Measurements from ENCODE around the gene PTPRJ.

The PTPRJ gene

DNA sequence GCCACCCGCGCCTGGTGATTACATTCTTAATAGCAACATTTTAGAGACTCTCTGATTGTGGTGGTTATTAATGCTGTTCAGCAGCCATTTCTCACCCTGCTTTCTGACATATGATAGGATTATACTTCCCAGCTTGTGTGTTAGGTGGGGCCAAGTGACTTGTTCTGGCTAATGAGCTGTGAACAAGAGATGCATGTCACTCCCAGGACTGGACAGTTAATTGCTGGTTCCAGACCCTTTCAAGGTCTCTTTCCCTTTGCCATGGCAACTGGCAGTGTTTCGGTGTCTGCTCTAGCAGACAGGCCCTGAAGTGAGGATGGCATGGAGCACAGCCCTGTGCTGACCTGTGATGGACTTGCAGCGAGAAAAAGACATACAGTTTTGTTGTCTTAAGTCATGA is 8.9 kb upstream of the PTPRJ start:
- DNase-seq, result no peak

DNA sequence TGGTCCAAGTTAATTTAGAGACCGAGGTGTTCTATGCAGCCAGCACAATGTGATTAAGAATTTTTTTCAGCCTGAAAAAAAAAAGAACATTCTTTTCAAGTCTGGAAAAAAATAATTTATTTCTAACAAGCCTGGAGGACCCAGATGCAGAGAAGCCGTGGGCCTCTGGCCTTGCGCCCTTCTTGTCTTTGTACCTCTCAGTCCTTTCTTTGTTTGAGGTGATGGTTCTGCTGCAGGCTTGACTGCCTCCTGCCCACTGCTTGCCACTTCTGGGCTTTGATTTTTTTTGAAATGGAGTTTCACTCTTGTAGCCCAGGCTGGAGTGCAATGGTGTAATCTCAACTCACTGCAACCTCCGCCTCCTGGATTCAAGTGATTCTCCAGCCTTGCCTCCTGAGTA is 7.2 kb upstream of the PTPRJ start:
- DNase-seq, result no peak

DNA sequence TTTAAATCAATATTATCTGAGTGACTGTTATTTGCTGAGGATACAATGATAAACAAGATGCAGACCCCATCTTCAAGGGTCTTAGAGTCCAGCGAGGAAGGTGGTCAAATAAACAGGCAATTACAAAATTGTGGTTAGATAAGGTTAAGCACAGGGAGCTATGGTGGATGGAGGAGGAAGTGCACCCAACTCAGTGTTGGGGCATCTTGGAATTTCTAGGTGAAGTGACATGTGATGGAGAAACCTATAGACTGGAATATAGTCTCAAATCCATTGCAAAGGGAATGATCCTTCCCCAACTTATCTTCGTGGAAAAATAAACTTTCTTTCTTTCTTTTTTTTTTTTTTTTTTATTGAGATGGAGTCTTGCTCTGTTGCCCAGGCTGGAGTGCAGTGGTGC is 3.4 kb upstream of the PTPRJ start:
- no peak for DNase-seq

DNA sequence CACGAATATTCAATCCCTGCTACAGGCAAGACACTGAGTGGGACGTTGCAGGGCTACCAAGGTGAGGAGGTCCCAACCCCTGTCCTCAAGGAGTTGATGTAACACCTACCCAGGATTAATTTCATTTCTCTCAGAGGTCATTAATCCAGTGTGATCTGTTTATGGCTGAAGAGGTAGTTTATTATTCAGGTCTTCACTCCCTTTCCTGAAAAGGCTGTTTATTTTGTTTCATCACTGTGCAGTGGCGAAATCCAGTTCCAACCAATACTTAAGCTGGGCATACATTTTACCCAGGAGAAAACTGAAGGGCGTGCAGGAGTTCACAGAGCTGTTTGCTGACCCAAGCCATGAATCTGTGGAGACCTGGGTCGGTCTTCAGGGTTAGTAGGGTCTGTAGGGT is 2.7 kb upstream of the PTPRJ start:
- no peak for DNase-seq

DNA sequence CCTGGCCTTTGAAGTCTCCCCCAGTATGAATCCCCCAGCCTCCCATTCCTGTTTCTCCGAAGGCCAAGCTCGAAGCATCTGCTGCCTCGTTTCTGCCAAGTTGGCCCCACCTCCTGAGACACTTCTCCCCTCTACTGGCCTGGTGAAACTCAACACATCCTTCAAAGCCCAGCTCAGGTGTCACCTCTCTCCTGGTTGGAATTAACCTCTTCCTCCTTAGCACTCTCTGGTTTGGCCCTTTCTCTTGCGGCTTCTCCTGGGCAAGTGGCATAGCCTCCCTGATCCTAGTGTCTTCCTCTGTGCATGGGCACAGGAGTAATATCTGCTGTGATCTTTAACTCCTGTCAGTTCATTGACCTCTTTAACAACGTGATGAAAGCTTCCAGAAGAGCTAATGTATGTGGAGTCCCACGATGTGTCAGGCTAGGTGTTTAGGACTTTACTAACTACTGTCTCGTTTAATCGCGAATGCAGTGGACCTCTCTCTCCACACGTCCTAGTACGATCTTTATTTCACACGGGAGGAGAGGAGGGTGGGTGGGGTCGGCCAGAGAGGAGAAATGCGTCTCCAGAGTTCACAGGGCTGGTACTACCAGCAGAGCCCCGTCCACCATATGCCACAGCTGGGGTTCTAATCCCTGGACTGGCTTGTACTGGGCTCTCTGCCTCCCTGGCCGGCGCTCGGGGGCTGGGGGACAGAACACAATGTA is 826 bp upstream of the PTPRJ start:
- DNase-seq, result no peak

DNA sequence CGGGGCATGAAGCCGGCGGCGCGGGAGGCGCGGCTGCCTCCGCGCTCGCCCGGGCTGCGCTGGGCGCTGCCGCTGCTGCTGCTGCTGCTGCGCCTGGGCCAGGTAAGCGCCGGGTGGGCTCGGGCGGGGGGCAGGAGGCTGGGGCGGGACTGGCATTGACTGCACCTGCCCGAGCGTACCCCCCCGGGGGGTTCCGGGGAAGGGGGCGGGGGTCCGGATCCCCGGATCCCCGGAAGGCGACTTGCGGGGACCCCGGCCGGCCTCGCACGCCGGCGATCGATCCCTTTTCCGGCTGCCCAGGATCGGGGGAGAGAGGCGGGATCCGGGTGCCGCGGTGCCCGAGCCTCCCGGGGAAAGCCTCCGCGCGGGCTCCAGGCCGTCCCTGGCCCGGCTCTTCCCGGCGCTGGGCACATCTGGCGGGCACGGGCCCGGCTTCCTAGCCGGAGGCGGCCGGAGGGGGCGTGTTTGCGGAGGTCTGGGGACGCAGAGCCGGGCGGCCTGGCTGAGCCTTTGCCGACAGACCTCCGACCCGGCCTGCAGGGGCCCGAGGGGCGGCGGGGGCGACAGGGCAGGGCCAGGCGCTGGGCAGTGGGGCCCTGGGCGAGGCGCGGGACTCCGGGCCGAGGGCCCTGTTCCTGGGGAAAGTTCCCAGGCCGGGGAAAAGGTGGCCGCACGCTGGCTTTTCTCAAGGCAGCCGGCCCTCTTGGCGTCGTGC is 705 bp downstream of the PTPRJ start:
- no peak for DNase-seq

DNA sequence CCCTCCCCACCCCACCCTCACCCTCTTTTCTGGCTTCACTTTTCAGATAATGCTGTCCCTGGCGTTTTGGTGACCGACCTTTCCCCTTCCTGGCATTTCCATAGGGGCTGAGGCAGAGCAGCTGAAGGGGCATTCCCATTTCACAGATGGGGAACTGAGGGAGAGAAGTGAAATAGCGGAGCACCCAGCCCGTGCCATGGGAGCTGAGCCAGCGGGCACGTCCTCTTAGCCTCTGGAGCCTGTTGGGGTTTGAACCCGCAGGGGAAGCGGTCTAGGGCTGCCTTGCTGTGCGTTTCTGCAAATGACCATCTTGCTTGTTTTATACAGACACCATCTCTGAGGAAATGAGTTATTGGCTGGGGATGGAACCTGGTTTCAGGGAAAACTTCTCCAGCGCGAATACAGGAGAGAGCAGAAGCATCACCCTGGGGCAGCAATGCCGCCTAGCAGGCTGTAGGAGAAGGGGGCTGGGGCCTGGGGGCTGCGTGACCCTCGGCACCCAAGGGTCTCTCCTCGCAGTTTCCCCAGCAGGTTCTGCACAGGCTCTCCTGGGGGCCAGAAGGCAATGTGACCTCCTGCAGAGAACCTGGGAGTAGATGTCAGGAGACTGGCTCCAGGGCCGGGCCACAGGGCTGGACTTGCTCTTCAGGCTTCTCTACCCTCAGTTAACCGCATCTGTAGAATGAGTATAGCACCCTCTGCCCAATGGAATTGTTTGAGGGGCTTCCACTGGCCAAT is 1.5 kb downstream of the PTPRJ start:
- DNase-seq, result no peak

DNA sequence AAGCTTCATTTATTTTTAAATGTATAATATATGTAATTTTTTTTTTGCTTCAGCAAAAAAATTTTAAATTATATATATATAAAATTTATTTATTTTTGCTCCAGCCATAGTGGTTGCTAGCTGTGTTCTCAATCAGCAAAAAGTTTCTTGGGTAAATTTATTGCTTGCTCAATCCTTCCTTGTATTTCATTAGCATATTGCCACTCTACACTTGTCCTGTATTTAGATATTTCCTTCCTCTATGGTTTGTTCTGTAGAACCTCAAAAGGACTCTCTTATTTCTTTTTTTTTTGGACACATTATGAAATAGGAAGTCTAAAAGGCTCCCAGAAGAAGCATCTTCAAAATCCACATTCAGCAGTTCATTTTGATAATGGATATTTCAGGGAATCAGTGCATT is 2.3 kb downstream of the PTPRJ start:
- DNase-seq, result no peak

DNA sequence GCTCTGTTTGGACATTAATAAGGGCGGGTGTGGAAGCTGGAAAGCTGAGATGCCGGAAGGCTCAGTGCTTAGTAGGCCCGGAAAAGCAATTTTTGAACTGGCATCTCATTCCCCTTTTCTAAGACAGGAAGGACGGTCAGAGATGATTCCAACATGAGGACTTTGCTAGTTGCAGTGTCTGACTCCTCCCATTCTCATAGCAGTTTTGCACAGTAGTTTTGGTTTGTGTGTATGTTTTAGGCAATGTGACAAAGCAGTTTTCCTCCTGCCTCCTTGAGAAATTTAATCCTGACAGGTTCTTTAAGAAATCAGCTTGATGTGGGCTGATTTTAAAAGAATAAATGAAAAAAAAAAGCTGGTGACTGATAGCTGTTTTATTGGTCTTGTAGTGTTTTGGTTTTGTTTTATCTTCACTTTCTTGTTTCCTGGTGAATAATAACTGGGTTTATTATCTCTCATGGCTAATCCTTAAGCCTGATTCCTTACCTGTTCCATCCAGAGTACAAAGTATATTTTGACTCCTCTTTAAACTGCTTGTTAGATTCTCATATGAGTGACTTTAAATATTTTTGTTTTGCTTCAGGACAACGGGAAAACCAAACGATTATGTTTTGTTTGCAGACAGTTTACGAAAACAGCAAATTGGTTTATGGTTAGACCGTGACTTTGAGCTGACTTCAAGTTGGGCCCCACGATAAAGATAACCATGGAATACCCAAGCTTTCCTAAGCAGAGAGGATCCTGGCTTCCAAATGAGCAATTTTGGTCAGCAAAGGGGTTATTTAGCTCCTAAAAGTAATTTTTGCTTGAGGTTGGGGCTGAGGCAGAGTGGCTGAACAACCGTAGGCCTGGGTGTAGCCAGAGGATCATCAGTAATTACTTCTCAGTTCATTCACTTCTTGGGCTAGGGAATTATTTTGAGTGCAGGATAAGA is 3.4 kb downstream of the PTPRJ start:
- DNase-seq, result no peak

DNA sequence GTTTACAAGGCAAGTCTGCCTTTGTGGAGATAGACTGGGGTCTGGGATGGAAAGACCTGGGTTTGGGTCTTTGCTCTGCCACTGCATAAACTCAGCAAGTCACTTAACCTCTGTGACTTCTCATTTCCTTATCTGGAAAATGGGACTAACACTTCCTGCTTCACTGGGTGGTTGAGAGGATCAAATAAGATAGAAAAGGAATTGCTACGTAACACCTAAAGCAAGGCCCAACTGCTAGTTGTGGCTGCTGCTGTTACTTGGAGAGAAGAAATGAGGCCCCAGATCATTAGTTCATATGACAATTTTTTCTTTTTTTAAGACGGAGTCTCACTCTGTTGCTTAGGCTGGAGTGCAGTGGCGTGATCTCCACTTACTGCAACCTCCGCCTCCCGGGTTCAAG is 5.9 kb downstream of the PTPRJ start:
- DNase-seq, result no peak

DNA sequence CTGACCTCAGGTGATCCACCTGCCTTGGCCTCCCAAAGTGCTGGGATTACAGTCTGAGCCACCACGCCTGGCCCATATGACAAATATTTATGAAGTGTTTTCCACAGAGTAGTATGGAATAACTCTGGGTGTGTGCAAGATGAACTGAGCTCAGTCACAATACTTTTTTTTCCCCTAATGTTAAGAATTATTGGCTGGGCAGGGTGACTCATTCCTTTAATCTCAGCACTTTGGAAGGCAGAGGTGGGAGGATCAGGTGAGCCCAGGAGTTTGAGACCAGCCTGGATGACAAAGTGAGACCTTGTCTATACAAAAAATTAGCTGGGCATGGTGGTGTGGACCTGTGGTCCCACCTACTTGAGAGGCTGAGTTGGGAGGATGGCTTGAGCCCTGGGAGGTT is 6.4 kb downstream of the PTPRJ start:
- no peak for DNase-seq

DNA sequence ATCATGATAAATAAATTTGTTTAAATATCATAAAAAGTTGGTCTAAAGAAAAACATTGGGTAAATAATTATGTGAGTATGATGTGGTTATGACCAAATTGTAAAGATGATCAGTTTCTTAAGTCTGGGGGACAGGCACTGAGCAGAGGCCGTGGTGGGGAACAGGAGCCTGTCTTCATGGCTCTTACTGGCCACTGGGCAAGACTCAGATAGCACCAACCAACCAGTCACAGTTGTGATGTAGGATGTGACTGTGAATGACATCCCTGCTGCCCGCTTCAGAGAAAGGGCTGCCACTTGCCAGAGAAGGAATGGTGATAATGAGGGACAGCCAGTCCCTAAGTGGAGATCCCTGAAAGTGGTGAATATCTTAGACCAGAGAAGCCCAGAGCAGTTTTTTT is 7.0 kb downstream of the PTPRJ start:
- DNase-seq, result no peak

DNA sequence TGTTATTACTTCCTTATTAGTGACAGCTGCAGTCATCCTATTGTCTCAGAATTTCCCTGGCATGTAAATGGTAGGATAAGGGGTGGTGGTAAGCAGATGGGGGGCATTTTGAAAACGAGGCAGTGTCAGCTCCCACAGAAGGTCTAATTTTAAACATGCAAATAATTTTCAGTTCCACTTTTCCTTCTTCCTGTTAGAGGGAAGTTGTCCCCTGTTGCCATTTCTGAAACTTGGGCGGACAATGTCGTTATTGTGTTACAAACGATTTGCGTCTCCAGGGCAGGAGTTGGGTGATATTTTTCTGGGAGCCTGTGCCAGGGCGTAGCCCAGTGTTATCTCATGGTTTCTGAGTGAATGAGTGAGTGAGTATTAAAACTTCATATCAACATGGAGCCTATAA is 7.4 kb downstream of the PTPRJ start:
- DNase-seq, result no peak

DNA sequence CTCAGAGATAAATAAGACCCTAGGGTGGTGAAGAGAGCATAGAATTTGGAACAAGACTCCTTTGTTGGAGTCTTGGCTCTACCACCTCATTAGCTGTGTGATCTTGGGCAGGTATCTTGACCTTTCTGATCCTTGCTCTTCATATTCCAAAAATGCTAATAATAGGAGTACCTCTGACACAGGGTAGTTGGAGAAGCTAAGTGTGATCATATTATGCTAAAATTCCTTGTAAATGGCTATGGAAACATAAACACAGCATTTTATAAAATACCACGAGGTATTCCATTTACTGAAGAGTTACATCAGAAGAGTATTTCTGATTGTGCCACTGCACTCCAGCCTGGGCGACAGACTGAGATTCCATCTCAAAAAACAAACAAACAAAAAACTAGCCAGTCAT is 9.4 kb downstream of the PTPRJ start:
- DNase-seq, result no peak

DNA sequence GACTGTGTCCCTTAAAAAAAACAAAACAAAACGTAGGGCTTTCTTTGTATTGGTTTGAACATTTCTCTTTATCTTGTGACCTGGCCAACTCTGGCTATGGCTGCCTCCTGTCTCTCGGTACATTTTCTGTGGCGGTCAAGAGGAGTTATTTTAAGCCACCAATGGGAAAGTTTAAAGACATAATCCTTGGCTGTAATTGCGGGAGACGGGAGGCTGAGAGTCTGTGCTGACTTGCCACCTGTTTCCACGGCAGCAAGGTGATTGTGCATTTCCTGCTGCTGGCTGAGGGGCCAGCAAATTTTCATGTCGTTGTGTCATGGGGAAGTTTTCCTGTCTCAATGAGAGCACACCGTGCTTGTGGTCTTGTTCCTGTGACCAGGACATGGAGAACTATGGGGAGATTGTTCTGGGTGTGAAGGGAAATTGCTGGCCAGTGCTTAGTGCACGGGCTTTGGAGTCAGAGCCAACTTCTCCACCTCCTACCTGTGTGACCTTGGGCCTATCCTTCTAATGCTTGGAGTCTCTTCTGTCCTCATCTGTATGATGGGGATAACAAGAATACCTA is 11.0 kb downstream of the PTPRJ start:
- DNase-seq, result no peak

DNA sequence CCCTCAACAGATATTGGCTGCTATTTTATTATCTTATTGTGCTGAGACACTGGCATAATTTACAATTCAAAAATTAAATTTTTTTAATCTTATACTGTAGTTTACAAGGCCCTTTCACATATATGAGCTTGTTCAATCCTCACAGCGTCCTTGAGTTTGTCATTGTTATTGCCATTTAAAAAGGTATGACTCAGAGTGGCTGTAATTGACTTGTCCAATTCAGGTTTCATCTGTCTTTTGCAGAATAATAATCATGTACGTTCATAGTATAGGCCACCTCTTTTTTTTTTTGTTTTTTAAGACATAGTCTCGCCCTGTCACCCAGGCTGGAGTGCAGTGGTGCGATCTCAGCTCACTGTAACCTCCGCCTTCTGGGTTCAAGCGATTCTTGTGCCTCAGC is 11.5 kb downstream of the PTPRJ start:
- no peak for DNase-seq

DNA sequence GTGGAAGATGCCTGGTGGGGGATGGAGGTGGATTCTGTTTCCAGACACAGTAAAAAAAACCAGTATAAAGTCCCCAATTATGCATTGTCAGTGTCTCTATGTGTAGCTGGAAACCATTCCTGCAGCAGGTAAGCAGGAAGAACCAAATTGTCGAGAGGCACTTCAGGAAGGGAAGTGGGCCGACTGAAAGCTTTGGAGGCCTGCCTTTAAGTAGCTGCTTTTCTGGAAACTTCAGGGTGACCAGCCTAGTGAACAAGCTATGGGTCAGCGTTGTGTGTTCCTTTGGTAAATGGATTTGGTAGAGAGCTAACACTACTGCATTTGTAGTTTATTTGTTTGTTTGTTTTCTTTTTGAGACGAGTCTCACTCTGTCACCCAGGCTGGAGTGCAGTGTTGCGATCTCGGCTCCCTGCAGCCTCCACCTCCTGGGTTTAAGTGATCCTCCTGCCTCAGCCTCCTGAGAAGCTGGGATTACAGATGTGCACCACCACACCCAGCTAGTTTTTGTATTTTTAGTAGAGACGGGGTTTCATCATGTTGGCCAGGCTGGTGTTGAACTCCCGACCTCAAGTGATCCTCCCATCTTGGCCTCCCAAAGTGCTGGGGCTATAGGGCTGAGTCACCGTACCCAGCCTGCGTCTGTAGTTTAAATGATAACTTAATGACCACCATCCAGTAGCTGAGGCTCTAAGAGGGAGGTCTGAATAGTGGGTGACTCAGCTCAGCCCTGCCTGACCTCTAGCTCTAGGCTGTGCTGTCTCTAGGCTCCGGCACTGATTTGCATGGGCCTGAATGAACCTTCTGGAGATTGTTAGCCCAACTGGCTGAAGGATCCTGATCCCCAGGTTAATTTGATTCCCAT is 12.8 kb downstream of the PTPRJ start:
- no peak for DNase-seq

DNA sequence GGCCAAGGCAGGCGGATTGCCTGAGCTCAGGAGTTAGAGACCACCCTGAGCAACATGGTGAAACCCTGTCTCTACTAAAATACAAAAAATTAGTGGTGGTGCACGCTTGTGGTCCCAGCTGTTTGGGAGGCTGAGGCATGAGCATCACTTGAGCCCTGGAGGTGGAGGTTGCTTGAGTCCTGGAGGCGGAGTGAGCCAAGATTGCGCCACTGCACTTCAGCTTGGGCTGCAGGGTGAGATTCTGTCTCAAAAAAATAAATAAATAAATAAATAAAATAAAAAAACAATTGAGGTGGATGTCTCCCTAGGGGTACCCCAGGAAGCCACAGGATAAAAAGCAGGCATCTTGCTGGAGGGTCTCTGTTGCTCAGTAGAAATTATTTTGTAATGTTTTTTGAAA is 14.1 kb downstream of the PTPRJ start:
- no peak for DNase-seq

DNA sequence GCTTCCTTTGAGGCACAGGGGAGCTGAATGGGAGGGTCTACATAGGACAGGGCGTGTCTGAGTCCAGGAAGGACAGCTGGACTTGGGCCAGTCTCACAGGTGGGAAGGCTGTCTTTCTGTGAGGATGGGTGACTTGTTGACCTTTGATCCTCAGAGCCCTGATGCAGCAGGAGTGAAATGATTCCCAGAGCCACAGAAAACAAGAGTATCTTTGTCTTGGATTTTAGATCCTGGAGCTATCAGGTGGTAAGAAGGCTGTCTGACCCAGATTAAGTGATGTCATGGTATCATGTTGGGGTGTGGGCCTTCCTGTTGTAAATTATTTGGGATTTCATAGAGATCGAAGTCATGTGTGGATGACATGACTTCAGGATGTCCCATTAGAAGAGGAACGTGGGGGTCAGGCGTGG is 15.0 kb downstream of the PTPRJ start:
- no peak for DNase-seq

DNA sequence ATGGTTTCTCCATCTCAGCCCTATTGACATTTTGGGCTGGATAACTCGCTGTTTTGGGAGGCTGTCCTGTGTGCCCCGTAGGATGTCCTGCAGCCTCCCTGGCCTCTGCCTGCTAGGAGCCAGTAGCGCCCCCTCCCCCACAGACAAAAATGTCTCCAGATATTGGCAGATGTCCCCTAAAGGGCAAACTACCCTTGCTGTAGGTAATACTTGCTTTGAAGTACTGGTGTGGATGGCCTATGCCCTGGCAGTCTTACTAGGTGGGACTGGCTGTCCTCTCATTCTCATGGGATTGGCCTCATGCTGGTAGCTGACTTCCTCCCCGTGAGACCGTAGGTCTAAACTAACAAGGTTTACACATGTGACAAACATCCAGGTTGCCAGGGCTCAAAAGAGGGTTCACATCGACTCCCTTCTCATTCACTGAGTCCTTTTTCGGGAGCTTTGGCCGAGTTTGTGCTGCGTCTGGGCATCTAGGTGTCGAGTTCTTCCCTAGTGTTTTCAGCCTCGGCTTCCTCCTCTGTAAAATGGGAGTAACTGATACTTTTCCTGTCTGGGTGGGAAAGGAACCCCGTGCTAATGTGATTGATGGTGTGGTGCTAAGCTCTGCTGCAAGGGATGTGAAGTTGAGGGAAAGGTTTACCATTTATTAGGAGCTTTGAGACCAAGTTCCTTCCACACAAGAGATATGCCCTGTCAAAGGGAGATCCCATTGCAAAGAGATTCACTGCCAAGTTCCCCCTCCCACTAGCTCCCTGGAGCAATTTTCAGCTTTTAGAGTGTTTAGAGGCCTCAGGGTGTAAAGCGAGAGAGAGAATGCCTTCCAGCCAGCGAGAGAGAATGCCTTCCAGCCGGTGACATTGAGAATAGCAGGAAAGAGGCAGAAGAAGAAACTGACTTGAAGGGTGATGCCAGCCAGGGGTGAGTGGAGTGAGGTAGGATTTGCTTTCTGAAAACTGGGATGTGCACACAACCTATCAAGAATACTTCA is 17.0 kb downstream of the PTPRJ start:
- no peak for DNase-seq

DNA sequence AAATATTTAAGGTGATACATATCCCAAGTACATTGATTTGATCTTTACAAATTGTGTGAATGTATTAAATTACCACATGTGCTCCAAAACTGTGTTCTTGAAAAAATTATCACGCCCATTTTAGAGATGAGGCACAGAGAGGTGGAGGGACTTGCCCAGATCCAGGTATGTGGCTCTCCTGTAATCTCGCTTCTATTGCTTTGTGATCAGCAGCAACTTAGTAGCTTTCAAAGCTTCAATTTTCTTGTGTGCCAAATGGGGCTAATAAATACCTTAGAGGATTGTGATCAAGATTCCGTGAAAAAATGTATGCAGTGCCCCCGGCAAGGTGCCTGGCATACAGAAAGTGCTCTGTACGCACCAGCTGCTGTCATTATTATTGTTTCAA is 18.0 kb downstream of the PTPRJ start:
- DNase-seq, result no peak
